GM23338 (cell line): ENCODE results near the gene EFCAB13. TPM values are rescaled to one million over a fixed set of nuclear protein-coding genes. Genes with fewer than 3 reads are reported as not detected.

ENCODE experiments used
- ATAC-seq: fragments of 200-7000 bp; cut with Tn5 transposase; 3 replicates; pipeline ENCODE4 v1.9.1; 2020
- DNase-seq: peaks from one replicate; pipeline ENCODE4 v3.0.0-alpha.2; 2015; ENCODE audit warnings: low spot score
- H2AFZ ChIP-seq: fragments of 200-600 bp; sonication (generic); 2 replicates; pipeline ENCODE4 v1.8.0; 2016; ENCODE audit warnings: antibody characterized with exemption, mild to moderate bottlenecking, moderate library complexity
- H3F3A ChIP-seq: fragments of 200-600 bp; sonication (generic); replicated peaks from 2 replicates; pipeline ENCODE4 v1.8.0; 2017; ENCODE audit warnings: antibody characterized with exemption, mixed run types, low read depth
- H3K27ac ChIP-seq: fragments of 200-600 bp; sonication (generic); 2 replicates; pipeline ENCODE4 v1.6.1; 2016; ENCODE audit warnings: low read depth
- H3K27me3 ChIP-seq: fragments of 200-600 bp; sonication (generic); 2 replicates; pipeline ENCODE4 v1.8.0; 2016; ENCODE audit warnings: mild to moderate bottlenecking, mixed run types, moderate library complexity; ENCODE audit not compliant: insufficient read depth
- H3K36me3 ChIP-seq: fragments of 200-600 bp; sonication (generic); 2 replicates; pipeline ENCODE4 v1.8.0; 2016; ENCODE audit warnings: mild to moderate bottlenecking; ENCODE audit not compliant: insufficient read depth
- H3K4me1 ChIP-seq: fragments of 200-600 bp; sonication (generic); 2 replicates; pipeline ENCODE4 v1.8.0; 2016; ENCODE audit warnings: mild to moderate bottlenecking, moderate library complexity; ENCODE audit not compliant: insufficient read depth
- H3K4me2 ChIP-seq: fragments of 200-600 bp; sonication (generic); 2 replicates; pipeline ENCODE4 v1.7.1; 2017; ENCODE audit warnings: mixed run types
- H3K4me3 ChIP-seq: fragments of 200-600 bp; sonication (generic); 2 replicates; pipeline ENCODE4 v1.6.1; 2016; ENCODE audit warnings: mixed run types
- H3K79me2 ChIP-seq: fragments of 200-600 bp; sonication (generic); replicated peaks from 2 replicates; pipeline ENCODE4 v1.8.0; 2017; ENCODE audit warnings: mild to moderate bottlenecking; ENCODE audit not compliant: insufficient read depth
- H3K9me2 ChIP-seq: fragments of 200-600 bp; sonication (generic); 2 replicates; pipeline ENCODE4 v1.8.0; 2017; ENCODE audit not compliant: insufficient read depth
- H4K20me1 ChIP-seq: fragments of 200-600 bp; sonication (generic); replicated peaks from 2 replicates; pipeline ENCODE4 v1.8.0; 2017; ENCODE audit warnings: mild to moderate bottlenecking; ENCODE audit not compliant: insufficient read depth
- H3K27ac Mint-ChIP-seq: 2 replicates; pipeline ENCODE4 v1.8.0; 2020; ENCODE audit warnings: inconsistent platforms, mild to moderate bottlenecking, moderate library complexity, mixed read lengths
- H3K27me3 Mint-ChIP-seq: 3 replicates; pipeline ENCODE4 v1.8.0; 2022; ENCODE audit warnings: low read depth, mild to moderate bottlenecking, moderate library complexity, mixed read lengths, inconsistent platforms; ENCODE audit not compliant: insufficient read depth, poor library complexity
- H3K36me3 Mint-ChIP-seq: 3 replicates; pipeline ENCODE4 v1.8.0; 2021; ENCODE audit warnings: low read depth, mild to moderate bottlenecking, inconsistent platforms, moderate library complexity, mixed read lengths
- H3K4me1 Mint-ChIP-seq: 3 replicates; pipeline ENCODE4 v1.8.0; 2020; ENCODE audit warnings: mild to moderate bottlenecking, inconsistent platforms, mixed read lengths
- H3K4me3 Mint-ChIP-seq: 3 replicates; pipeline ENCODE4 v1.8.0; 2021; ENCODE audit warnings: moderate library complexity, mild to moderate bottlenecking, inconsistent platforms, mixed read lengths
- H3K9me3 Mint-ChIP-seq: 3 replicates; pipeline ENCODE4 v1.8.0; 2020; ENCODE audit warnings: moderate library complexity, mild to moderate bottlenecking, inconsistent platforms, mixed read lengths
- CREB1 ChIP-seq: fragments of 250-450 bp; sonication (Bioruptor Pico); IDR thresholded peaks from 2 replicates; pipeline ENCODE4 v1.5.0; 2020; ENCODE audit warnings: low read depth, mild to moderate bottlenecking, moderate library complexity
- CTCF ChIP-seq, 2 experiments: fragments of 200-600 bp in 1 of 2; sonication (generic) in 1 of 2; conservative IDR thresholded peaks; 2 replicates each; pipeline versions ENCODE4 v1.5.1 to v1.6.1; 2016 to 2017; ENCODE audit warnings: antibody characterized with exemption in 2 of 2, low read depth in 2 of 2, mild to moderate bottlenecking in 2 of 2, moderate library complexity in 1 of 2
- ETS1 ChIP-seq: IDR thresholded peaks from 2 replicates; pipeline ENCODE4 v1.6.1; 2016; ENCODE audit warnings: antibody characterized with exemption
- EZH2 ChIP-seq: fragments of 200-600 bp; sonication (generic); IDR thresholded peaks from one replicate; pipeline ENCODE4 v1.8.0; 2017; ENCODE audit warnings: antibody characterized with exemption, mild to moderate bottlenecking, low read depth; ENCODE audit not compliant: unreplicated experiment
- EZH2phosphoT487 ChIP-seq: fragments of 200-600 bp; sonication (generic); IDR thresholded peaks from one replicate; pipeline ENCODE4 v1.8.1; 2018; ENCODE audit warnings: antibody characterized with exemption; ENCODE audit not compliant: unreplicated experiment
- JUNB ChIP-seq: IDR thresholded peaks from one replicate; pipeline ENCODE4 v1.6.1; 2016; ENCODE audit warnings: antibody characterized with exemption; ENCODE audit not compliant: unreplicated experiment
- NANOG ChIP-seq: IDR thresholded peaks from 2 replicates; pipeline ENCODE4 v1.6.1; 2016; ENCODE audit warnings: antibody characterized with exemption, borderline replicate concordance
- POLR2AphosphoS5 ChIP-seq: IDR thresholded peaks from 2 replicates; pipeline ENCODE4 v1.6.1; 2016; ENCODE audit warnings: antibody characterized with exemption, low read depth
- REST ChIP-seq: IDR thresholded peaks from one replicate; pipeline ENCODE4 v1.6.1; 2018; ENCODE audit warnings: antibody characterized with exemption; ENCODE audit not compliant: unreplicated experiment
- STAT1 ChIP-seq: IDR thresholded peaks from one replicate; pipeline ENCODE4 v1.6.1; 2016; ENCODE audit warnings: antibody characterized with exemption; ENCODE audit not compliant: unreplicated experiment
- ZNF114 ChIP-seq: fragments of 250-450 bp; sonication (Bioruptor Pico); IDR thresholded peaks from 2 replicates; pipeline ENCODE4 v1.5.0; 2020; ENCODE audit warnings: mild to moderate bottlenecking, moderate library complexity
- polyA plus RNA-seq: library from polyadenylated mRNA; unstranded; fragments of >200 nt; fragmentation: Nextera tagmentation; extraction: Ambion mirVana; gene quantifications from 2 replicates; pipeline ENCODE4 v1.2.1, GENCODE V29; 2016
- total RNA-seq: library from RNA; depleted of rRNA; stranded (reverse); fragments of >200 nt; shearing (Covaris generic); gene quantifications from 2 replicates; pipeline ENCODE4 v1.2.3, GENCODE V29; 2014

EFCAB13 gene
- total and polyA plus RNA-seq, 2 experiments from 2014 or later = 4.1 to 5.4 TPM

- TF ChIP-seq REST (no peak), EZH2 (no peak), EZH2phosphoT487 (no peak), ZNF114 (CRISPR knock-in tag) (no peak), STAT1 (no peak), NANOG (no peak), CREB1 (no peak), CTCF (conservative IDR thresholded peaks at IDR 0.05; ENCODE audit: low read depth in 2 of 2) (no peak), JUNB (no peak)
Measured at GRCh38 chr17:47274319-47275069, 49.3 kb upstream of the EFCAB13 start (continued).

GRCh38 chr17:47275245-47275984, 48.3 kb upstream of the EFCAB13 start:
- Histone ChIP-seq H2AFZ (peak overlapping the region; percentile 96), H3F3A (no peaks in the 10 kb centered on the region), H3K4me3 (peak overlapping the region; percentile 34; the same call in 1 of the 2 replicates), H3K4me1 (peaks cover 29% of the 10 kb centered on the region), H3K4me2 (peak overlapping the region; percentile 61), H3K36me3 (no peaks in the 10 kb centered on the region), H3K9me2 (peaks cover 3% of the 10 kb centered on the region; the same call in 1 of the 2 replicates), H3K27me3 (no peaks in the 10 kb centered on the region), H3K79me2 (no peaks in the 10 kb centered on the region), H3K27ac (peak overlapping the region; percentile 91), H4K20me1 (no peaks in the 10 kb centered on the region)
- H3K4me1 Mint-ChIP-seq = peaks cover 41% of the 10 kb centered on the region
- no peaks in the 10 kb centered on the region for H3K36me3 Mint-ChIP-seq
- ATAC-seq (peak; percentile 77), DNase-seq (peak; percentile 71)
- H3K9me3 Mint-ChIP-seq = no peaks in the 10 kb centered on the region
- peak overlapping the region; percentile 95 for H3K27ac Mint-ChIP-seq
- H3K27me3 Mint-ChIP-seq = peaks cover 18% of the 10 kb centered on the region
- H3K4me3 Mint-ChIP-seq = peak overlapping the region; percentile 19
- TF ChIP-seq JUNB = no peak
- no peak for TF ChIP-seq STAT1
- TF ChIP-seq CTCF (conservative IDR thresholded peaks at IDR 0.05; ENCODE audit: low read depth in 2 of 2) = no peak
- no peak for TF ChIP-seq NANOG
- 0 out of 2 replicates have a peak, but pooled peaks have one; percentile 51 for TF ChIP-seq ZNF114 (CRISPR knock-in tag)
- no peak for TF ChIP-seq ETS1
- TF ChIP-seq EZH2 = no peak
- TF ChIP-seq POLR2AphosphoS5 = 0 out of 2 replicates have a peak, but pooled peaks have one; percentile 23
- no peak for TF ChIP-seq REST
